ENCODE data around the gene RAPGEF3. TPM values are rescaled to one million over a fixed set of nuclear protein-coding genes. Genes with fewer than 3 reads are reported as not detected.

RAPGEF3 gene
- polyA plus RNA-seq, 1 donor = 14.0 TPM

- DNase-seq = no peak
Measured at GRCh38 chr12:47755655-47756562, 2.8 kb downstream of the RAPGEF3 start.

- DNase-seq = no peak
Measured at GRCh38 chr12:47754881-47755280, 3.8 kb downstream of the RAPGEF3 start.

GRCh38 chr12:47754126-47754525 lies 4.6 kb downstream of the RAPGEF3 start:
- no peak for DNase-seq

DNA sequence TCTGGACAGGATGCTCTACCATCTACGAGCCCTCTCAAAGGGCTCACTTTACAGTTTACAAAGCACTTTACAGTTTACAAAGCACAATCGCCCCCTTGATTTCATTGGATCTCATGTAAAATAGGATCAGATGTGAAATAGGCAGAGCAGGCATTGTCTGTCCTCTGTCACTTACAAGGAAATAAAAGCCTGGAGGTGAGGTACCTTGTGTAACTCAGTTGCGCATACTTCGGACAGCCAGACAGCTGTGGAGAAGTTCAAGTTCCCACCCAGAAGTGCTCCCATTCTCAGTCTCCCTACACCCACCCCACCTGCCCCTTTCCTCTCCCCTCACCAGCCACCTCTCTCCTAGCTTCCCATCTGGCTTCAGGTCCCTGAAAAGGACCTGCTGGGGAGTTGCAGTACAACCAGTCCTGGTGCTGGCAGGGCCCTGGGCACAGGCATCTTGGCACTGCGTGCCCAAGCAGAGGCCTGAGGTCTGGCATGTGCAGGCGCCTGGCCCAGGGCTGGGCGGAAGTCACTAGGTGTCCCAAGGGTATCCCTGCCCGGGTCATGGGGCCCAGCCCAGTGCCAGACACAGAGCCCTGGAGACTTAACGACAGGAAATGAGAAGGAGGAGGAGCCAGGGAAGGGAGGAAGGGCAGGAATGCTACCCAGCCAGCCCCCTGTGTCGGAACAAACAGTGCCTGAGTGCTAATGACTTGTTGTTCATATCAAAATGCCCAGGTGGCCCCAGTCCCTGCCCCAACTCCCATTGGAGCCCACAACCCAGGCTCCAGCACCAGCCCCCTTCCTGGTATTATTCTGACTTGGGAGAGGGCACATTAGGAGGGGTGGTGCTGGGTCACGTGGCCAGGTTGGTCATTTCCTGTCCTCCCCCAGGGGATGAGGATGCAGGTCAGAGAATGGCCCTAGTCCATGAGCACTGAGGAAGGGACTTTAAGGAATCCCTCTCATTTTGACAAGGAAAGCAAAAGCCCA lies 5.4 kb downstream of the RAPGEF3 start:
- DNase-seq = no peak

GRCh38 chr12:47752552-47752951 lies 6.1 kb downstream of the RAPGEF3 start:
- no peak for DNase-seq

GRCh38 chr12:47752121-47752520 lies 6.6 kb downstream of the RAPGEF3 start:
- no peak for DNase-seq

- DNase-seq = no peak
Measured at GRCh38 chr12:47751561-47751960, 7.1 kb downstream of the RAPGEF3 start.

DNA sequence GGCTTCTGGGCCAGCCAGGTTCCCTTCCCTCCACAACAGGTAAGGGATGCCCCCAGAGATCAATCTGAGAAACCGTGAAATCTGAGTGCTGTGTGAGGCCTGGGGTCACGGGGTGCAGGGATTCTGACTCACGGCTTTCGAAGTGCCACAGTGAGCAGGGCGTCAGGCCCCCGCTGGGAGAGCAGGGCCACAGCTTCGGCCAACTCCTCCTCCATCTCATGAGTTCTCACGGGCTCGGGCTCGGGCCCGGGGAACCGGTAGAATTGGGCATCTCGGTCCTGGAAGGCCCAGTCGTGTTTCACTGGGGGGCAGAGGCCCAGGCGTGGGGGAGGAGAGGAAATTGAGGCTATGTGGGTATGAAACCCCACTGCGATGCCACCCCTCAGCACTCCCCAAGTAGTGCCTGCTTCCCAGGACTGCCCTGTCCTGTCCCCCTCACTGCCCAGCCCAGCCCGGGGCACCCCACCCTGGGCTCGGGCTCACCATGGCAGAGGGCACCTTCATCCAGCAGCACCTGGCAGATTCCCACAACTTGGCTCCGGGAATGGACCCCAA lies 7.7 kb downstream of the RAPGEF3 start:
- DNase-seq = no peak

DNA sequence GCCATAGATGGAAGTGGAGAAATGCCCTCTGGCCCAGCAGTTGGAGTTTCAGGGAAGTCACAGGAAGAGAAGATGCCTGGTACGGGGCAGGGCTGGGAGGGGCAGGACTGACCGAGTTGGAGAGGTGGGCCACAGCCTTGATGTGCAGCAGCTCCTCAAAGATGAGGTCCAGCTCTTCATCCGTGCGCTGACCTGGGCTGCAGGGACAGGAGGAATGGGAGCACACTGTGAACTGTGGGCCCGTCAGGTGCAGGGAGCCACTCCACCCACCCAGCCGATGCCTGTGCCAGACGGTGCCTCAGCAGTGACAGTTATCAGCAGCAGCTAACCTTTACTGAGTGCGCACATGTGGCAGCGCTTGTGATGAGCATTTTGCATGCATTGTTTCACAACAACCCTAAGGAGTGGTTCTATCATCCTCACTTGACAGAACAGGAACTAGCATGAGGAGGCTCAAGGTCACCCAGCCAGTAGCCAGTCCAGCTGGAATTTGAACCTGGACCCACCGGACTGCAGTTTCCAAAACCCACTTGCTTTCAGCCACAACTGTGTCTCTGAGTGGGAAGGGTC lies 8.4 kb downstream of the RAPGEF3 start:
- DNase-seq = no peak

DNA sequence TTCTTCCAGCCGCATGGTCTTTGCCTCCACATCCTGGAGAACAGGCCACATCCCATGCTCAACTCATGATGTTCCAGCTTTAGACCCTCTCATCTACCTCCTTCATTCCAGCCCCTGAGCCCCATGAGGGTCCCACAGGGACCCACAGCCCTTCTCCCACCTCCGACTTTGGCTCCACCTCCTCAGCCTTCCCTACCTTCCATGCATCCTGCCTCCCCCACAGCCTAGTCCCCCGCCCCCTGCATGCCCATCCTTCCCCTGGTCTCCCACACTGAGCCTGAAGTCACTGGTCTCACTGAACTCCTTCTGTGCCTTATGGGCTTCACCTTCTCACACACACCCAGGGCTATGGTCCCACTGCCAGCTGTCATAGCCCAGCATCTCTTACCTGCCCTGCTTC lies 9.8 kb downstream of the RAPGEF3 start:
- DNase-seq = no peak

GRCh38 chr12:47748507-47748828 lies 10.2 kb downstream of the RAPGEF3 start:
- DNase-seq = no peak

GRCh38 chr12:47747596-47748506 lies 10.8 kb downstream of the RAPGEF3 start:
- no peak for DNase-seq

- DNase-seq = no peak
Measured at GRCh38 chr12:47747126-47747525, 11.6 kb downstream of the RAPGEF3 start.

DNA sequence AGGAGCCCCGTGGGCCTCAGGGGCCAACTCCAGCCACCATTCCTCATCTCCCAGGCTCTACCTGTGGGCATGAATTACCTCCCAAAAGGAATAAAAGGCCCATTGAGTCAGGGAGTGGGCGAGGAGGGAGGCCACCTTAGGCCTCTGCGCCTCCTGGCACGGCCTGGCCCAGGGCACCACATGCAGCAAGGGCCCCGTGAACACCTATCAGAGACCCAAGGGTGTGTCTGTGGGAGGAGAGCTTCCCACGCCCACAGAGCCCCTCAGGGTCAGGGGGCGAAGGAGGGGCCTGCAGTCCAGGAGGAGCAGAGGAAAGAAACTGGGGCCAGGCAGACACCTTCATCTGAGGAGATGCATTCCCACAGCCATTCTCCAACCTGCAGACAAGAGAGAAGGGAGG lies 12.2 kb downstream of the RAPGEF3 start:
- DNase-seq = no peak

DNA sequence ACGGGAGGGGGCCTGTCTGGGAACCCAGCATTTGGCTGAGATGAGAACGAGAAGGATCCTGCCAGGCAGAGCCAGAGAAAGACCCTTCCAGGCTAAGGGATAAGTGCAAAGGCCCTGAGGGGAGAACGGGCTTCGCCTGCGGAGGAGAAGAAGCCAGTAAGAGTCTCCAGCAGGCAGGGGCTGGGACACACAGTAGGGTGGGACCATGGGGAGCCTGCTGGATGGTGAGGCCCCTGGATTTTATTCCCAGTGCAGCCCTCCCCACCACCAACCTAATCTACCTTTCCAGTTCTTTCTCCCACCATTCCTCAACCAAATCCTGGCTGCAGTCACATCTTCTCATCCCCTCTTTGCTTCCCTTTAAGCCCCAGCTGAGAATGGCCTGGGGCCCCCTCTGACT lies 12.6 kb downstream of the RAPGEF3 start:
- no peak for DNase-seq

DNA sequence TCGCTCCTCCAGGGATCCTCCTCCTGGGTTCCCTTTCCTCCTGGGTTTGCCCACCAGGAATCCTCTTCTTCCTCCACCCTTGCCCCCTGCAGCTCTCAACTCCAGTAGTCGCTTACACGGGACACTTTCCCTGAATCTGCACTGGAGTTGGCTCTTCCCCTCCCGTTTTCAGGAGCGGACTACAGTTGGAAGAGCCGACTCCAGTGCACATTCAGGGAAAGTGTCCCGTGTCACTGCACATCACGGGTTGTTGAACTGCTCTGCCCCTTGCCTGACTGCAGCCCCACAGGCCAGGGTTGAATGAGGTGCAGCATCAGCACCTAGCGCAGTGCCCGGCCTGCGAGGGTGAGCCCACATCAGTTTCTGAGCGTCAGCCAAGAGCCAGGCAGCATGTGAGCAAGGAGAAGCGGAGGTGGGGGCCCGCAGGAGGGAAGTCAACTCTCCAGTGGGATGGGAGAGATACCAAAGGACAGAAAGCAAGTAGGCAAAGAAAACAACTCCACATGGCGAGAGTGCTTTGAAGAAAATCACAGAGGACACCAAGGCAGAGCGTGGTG lies 13.1 kb downstream of the RAPGEF3 start:
- DNase-seq = no peak

DNA sequence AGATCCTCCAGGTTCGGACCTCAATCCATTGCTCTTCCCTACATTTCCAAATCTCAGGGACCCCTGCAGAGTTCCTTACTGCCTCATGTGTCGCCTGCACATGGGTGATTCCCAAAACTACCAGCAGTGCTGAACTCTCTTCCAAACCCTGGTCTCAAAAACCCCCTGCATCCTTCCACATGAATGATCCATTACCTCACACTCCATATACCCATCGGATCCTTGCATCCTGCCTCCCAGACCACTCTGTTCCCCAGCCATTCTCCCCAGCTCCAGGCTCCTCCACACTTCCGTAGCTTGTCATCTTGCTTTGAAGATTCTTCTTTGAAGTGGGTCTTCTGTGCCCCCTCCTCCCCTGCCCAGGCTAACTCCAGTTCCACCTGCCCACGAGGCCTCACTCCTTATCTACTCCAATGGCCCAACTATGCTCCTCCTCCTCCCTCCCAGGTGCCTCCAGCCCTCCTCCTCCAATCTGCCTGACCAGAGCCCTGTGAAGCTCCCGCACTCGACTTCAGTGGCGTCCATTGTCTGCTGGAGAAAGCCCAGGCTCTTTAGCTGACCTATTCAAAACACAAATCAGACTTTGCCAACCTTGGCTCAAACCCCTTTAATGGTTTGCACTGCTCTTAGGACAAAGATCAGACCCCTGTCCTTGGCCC lies 13.8 kb downstream of the RAPGEF3 start:
- DNase-seq = no peak

DNA sequence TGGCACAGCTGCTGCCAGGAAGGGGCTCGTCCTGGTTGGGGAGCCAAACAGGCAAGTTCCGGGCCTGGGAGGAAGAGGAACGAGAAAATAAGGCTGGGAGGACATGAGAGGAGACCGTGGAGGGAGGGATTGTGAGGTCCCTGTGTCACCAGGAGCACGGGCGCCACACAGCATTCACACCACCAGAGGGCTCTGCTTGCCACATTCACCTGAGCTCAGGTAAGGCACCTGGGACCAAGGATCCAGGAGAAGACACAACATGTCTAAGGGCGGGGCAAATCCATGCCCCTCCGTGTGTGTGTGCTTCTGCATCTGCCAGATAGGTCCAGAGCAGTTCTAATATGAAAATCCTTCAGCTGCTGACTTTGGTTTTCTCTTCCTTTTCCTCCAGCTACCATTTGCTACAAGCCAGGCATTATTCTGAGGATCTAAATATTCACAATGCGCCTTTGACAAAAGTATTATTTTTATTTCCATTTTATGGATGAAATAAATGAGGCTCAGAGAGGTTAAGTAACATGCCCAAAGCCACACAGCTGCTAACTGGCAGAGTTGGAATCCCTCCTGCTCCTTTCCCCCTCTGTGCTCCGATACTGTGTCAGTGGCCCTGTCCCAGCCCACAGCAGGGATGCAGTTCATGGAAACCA lies 14.6 kb downstream of the RAPGEF3 start:
- no peak for DNase-seq

DNA sequence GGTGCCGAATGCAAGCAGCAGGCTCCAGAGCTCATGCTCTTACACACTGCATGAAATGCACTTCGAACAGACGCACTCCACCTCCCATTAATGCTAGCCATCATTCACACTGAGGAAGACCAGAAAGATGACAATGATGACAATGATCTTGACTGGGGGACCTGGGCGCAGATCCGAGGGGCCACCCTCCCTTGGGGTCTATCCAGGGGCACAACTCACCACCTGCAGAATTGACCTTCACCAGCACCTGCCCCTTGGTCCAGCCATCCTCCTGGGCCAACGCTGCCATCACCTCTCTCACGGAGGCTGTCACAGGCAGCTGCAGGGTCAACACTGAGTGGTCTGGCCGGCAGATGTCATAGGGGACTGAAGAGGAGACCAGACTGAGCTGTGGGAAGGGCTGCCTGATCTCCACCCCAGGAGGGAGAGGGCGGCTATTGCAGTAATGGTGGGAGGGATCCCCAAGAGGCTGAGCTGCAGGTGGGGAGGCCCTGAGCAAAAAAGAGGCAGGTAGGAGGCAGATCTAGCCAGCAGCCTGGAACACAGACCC lies 15.3 kb downstream of the RAPGEF3 start:
- no peak for DNase-seq

GRCh38 chr12:47742253-47742825 lies 16.3 kb downstream of the RAPGEF3 start:
- DNase-seq = no peak

Data from hindlimb muscle (tissue), 1 donor.